Endothelial cell of umbilical vein (primary cell): Measurements from ENCODE around the gene KREMEN1. TPM values are rescaled to one million over a fixed set of nuclear protein-coding genes. Genes with fewer than 3 reads are reported as not detected.

Experiments
- BruUV-seq: library from RNA; stranded (reverse); fragments of 400-500 nt; replicated peaks from 2 replicates; lab custom pipeline; 2021; lab: Mats Ljungman, UMichigan
- CTCF ChIA-PET: fragments of 300-600, 350-600 bp; sonication (Branson Sonifier 250); formaldehyde crosslinking; loops from one replicate; lab custom pipeline; 2021; ENCODE audit warnings: antibody characterized with exemption, inconsistent platforms; lab: Charles Lee
- POLR2A ChIA-PET: fragments of 300-600, 350-600 bp; sonication (Branson Sonifier 250); formaldehyde crosslinking; loops from one replicate; lab custom pipeline; 2021; ENCODE audit warnings: antibody characterized with exemption, inconsistent platforms; lab: Charles Lee
- DNase-seq: peaks from one replicate; pipeline ENCODE4 v3.0.0-alpha.2; 2011; ENCODE audit warnings: low read depth, low spot score
- FAIRE-seq: peaks from 2 replicates; lab custom pipeline; 2011; peaks lifted over from hg19 to GRCh38; lab: Jason Lieb, UNC
- H2AFZ ChIP-seq: 2 replicates; pipeline ENCODE4 v1.6.0; 2012; ENCODE audit warnings: low read depth, low read length, control low read depth, inconsistent platforms
- H3K27ac ChIP-seq: 2 replicates; pipeline ENCODE4 v1.5.1; 2011; ENCODE audit warnings: low read depth, mild to moderate bottlenecking, control low read depth, low read length, moderate library complexity; ENCODE audit not compliant: insufficient read depth
- H3K27me3 ChIP-seq, 2 experiments: 2 replicates each; pipeline versions ENCODE4 v1.6.0 to v1.6.1; 2011; ENCODE audit warnings: low read length in 2 of 2, mixed read lengths in 1 of 2; ENCODE audit not compliant: control insufficient read depth in 2 of 2, insufficient read depth in 2 of 2
- H3K36me3 ChIP-seq, 2 experiments: 2 replicates in 1 of 2; 3 replicates in 1 of 2; pipeline ENCODE4 v1.5.1; 2011; ENCODE audit warnings: low read length in 2 of 2, mild to moderate bottlenecking in 1 of 2, moderate library complexity in 1 of 2; ENCODE audit not compliant: control insufficient read depth in 2 of 2, insufficient read depth in 2 of 2; ENCODE audit errors: extremely low read depth in 1 of 2
- H3K4me1 ChIP-seq: 3 replicates; pipeline ENCODE4 v1.5.1; 2011; ENCODE audit warnings: mild to moderate bottlenecking, low read length; ENCODE audit not compliant: control insufficient read depth, insufficient read depth; ENCODE audit errors: extremely low read depth
- H3K4me2 ChIP-seq: 2 replicates; pipeline ENCODE4 v1.6.1; 2011; ENCODE audit warnings: low read length, control low read depth, mixed read lengths; ENCODE audit not compliant: insufficient read depth
- H3K4me3 ChIP-seq, 3 experiments: fragments of 200-600 bp in 1 of 3; sonication (generic), shearing (Covaris generic) in 1 of 3; replicated peaks in 1 of 3; 2 replicates each; pipeline ENCODE4 v1.5.1; 2011 to 2016; ENCODE audit warnings: control low read depth in 3 of 3, low read length in 3 of 3, mild to moderate bottlenecking in 2 of 3, inconsistent platforms in 1 of 3, low read depth in 1 of 3, moderate library complexity in 1 of 3; ENCODE audit not compliant: insufficient read depth in 1 of 3
- H3K79me2 ChIP-seq: 2 replicates; pipeline ENCODE4 v1.6.0; 2012; ENCODE audit warnings: low read length, inconsistent platforms; ENCODE audit not compliant: control insufficient read depth, insufficient read depth
- H3K9ac ChIP-seq: replicated peaks from 2 replicates; pipeline ENCODE3; 2011; ENCODE audit warnings: low read length, control low read depth; ENCODE audit not compliant: insufficient read depth; ENCODE audit errors: extremely low read depth
- H3K9me1 ChIP-seq: replicated peaks from 3 replicates; pipeline ENCODE4 v1.6.0; 2011; ENCODE audit warnings: mild to moderate bottlenecking, low read length; ENCODE audit not compliant: control insufficient read depth, insufficient read depth; ENCODE audit errors: extremely low read depth
- H3K9me3 ChIP-seq: replicated peaks from 2 replicates; pipeline ENCODE4 v1.5.1; 2012; ENCODE audit warnings: low read length, inconsistent platforms; ENCODE audit not compliant: control insufficient read depth, insufficient read depth
- H4K20me1 ChIP-seq: replicated peaks from 2 replicates; pipeline ENCODE3; 2011; ENCODE audit warnings: mild to moderate bottlenecking, low read length; ENCODE audit not compliant: control insufficient read depth, insufficient read depth; ENCODE audit errors: extremely low read depth
- EZH2 ChIP-seq: IDR thresholded peaks from 2 replicates; pipeline ENCODE4 v1.6.1; 2012; ENCODE audit warnings: borderline replicate concordance, low read depth, mild to moderate bottlenecking, moderate library complexity, low read length, inconsistent platforms; ENCODE audit not compliant: severe bottlenecking
- FOS ChIP-seq: IDR thresholded peaks from 2 replicates; pipeline ENCODE4 v1.6.1; 2011; ENCODE audit warnings: mild to moderate bottlenecking, low read length, moderate library complexity, borderline replicate concordance; ENCODE audit not compliant: insufficient read depth
- GATA2 ChIP-seq: IDR thresholded peaks from 2 replicates; pipeline ENCODE4 v1.7.0; 2011; ENCODE audit warnings: low read depth, mild to moderate bottlenecking, moderate library complexity, mixed read lengths, low read length; ENCODE audit not compliant: insufficient read length, insufficient read depth
- JUN ChIP-seq: IDR thresholded peaks from 2 replicates; pipeline ENCODE4 v1.6.1; 2011; ENCODE audit warnings: borderline replicate concordance, low read depth; ENCODE audit not compliant: insufficient read length, insufficient read depth
- MYC ChIP-seq: IDR thresholded peaks from one replicate; pipeline ENCODE4 v1.6.1; 2011; ENCODE audit warnings: mild to moderate bottlenecking, low read depth, low read length
- POLR2A ChIP-seq: IDR thresholded peaks from 2 replicates; pipeline ENCODE4 v1.6.1; 2012; ENCODE audit warnings: low read depth, mild to moderate bottlenecking, control low read depth, low read length
- POLR2AphosphoS5 ChIP-seq: IDR thresholded peaks from 2 replicates; pipeline ENCODE4 v1.6.1; 2012; ENCODE audit warnings: low read depth, mild to moderate bottlenecking, control low read depth, low read length, moderate library complexity; ENCODE audit not compliant: insufficient read depth
- dilution Hi-C: fragments of 300-500 bp; cut with MboI; formaldehyde crosslinking; loops from one replicate; pipeline ENCODE4 v1.15.0; 2019; ENCODE audit warnings: low sequenced_read_pairs; ENCODE audit not compliant: extremely low pct_ligation_motif_present
- intact Hi-C: fragments of 100-400 bp; cut with micrococcal nuclease; formaldehyde crosslinking; loops from one replicate; pipeline ENCODE4 v1.10.0; 2022
- polyA plus RNA-seq, 4 experiments: library from polyadenylated mRNA; depleted of rRNA in 3 of 4; stranded (reverse) in 3 of 4; unstranded in 1 of 4; fragments of >200 nt; gene quantifications; 2 replicates each; pipeline versions ENCODE4 v1.2.1 to v1.2.3, GENCODE V29; 2011 to 2012; ENCODE audit warnings: missing spikeins in 1 of 4
- total RNA-seq: library from RNA; stranded (reverse); gene quantifications from 2 replicates; pipeline ENCODE4 v1.2.3, GENCODE V29; 2021
- TF ChIP-seq, protein P1 (sequence below): IDR thresholded peaks from 2 replicates; pipeline ENCODE4 v1.6.1; 2011; ENCODE audit not compliant: insufficient read depth, insufficient read length
- TF ChIP-seq, protein P2 (sequence below), 2 donors: IDR thresholded peaks; 1 replicate in 1 of 2; 2 replicates in 1 of 2; pipeline ENCODE4 v1.5.1; 2011; ENCODE audit warnings: low read length in 2 of 2, mild to moderate bottlenecking in 2 of 2, moderate library complexity in 2 of 2, control low read depth in 1 of 2, inconsistent platforms in 1 of 2, low read depth in 1 of 2; ENCODE audit not compliant: insufficient read depth in 1 of 2; ENCODE audit errors: extremely low read depth in 1 of 2

KREMEN1 gene
- total and polyA plus RNA-seq, 2 donors (not counting 3 experiments of a cell fraction or from before 2014, with no cell fraction given), result 0.58 to 1.1 TPM

DNA sequence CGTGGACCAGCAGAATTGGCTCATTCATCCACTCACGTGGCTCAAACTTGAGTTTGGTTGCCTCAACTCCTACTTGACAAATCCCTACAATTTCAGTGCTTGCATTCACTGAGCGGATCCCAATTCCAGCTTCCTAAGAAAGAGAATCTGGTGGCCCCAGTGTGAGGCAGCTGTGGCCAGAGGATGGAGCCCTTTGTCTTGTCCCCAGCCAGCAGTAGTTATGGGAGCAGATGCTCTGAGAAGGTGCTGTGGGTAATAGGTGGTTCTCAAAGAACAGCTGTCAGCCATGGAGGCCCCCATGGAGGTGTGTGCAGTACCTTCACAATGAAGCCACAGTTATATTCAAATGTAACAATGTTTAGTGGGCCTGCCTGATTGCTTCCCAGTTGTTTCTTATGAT lies 39.3 kb downstream of the KREMEN1 start:
- no TSS peak for BruUV-seq
- TF ChIP-seq POLR2A (no peak), FOS (no peak), MYC (no peak), JUN (no peak), GATA2 (no peak), POLR2AphosphoS5 (no peak), EZH2 (no peak)
- TF ChIP-seq, protein P1, sequence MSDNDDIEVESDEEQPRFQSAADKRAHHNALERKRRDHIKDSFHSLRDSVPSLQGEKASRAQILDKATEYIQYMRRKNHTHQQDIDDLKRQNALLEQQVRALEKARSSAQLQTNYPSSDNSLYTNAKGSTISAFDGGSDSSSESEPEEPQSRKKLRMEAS, result no peak
- TF ChIP-seq, protein P2, sequence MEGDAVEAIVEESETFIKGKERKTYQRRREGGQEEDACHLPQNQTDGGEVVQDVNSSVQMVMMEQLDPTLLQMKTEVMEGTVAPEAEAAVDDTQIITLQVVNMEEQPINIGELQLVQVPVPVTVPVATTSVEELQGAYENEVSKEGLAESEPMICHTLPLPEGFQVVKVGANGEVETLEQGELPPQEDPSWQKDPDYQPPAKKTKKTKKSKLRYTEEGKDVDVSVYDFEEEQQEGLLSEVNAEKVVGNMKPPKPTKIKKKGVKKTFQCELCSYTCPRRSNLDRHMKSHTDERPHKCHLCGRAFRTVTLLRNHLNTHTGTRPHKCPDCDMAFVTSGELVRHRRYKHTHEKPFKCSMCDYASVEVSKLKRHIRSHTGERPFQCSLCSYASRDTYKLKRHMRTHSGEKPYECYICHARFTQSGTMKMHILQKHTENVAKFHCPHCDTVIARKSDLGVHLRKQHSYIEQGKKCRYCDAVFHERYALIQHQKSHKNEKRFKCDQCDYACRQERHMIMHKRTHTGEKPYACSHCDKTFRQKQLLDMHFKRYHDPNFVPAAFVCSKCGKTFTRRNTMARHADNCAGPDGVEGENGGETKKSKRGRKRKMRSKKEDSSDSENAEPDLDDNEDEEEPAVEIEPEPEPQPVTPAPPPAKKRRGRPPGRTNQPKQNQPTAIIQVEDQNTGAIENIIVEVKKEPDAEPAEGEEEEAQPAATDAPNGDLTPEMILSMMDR (IDR thresholded peaks at IDR 0.05; ENCODE audit: extremely low read depth in 1 of 2, insufficient read depth in 1 of 2, low read depth in 1 of 2, low read length in 2 of 2), result no peak
- DNase-seq, result no peak
- Histone ChIP-seq H3K4me1 (no peaks in the 10 kb centered on the region), H3K9ac (no peak overlapping the region), H3K4me2 (no peak overlapping the region), H3K79me2 (no peaks in the 10 kb centered on the region), H4K20me1 (no peaks in the 10 kb centered on the region), H3K4me3 (no peak overlapping the region), H3K36me3 (no peaks in the 10 kb centered on the region), H3K27me3 (peaks cover 2 to 7% of the 10 kb centered on the region in 2 experiments), H3K27ac (no peak overlapping the region), H3K9me3 (no peaks in the 10 kb centered on the region), H3K9me1 (no peaks in the 10 kb centered on the region), H2AFZ (no peak overlapping the region)
- FAIRE-seq, result no peak
- intact Hi-C loops (no loop called here), dilution Hi-C loops (no loop called here)
- ChIA-PET CTCF (interaction anchor here (1.3 to 2.1 kb wide), 3 partner anchors 13 to 133 kb away, joined by 3 to 5 read pairs (median 3); no protein-coding TSS in a partner anchor), POLR2A (interaction anchor here (0.7 kb wide), 1 partner anchor 99 kb away, joined by 5 read pairs; no protein-coding TSS in a partner anchor)
